Thyroid gland (tissue), 4 donors: ENCODE results near the gene PAEP.
"Not testable (repeated sequence)": the region's sequence is repeated elsewhere in the genome, so short reads cannot be mapped to it uniquely, and the experiment has no call there.

ENCODE experiments used
- POLR2A ChIP-seq, 2 donors: fragments of 450-650 bp; IDR thresholded peaks; one replicate each; pipeline ENCODE4 v1.6.1; 2017; ENCODE audit warnings: antibody characterized with exemption in 2 of 2, mild to moderate bottlenecking in 2 of 2, moderate library complexity in 1 of 2
- TF ChIP-seq, protein P1 (sequence below), 6 experiments: fragments of 200-600 bp in 3 of 6; fragments of 450-650 bp in 3 of 6; sonication (generic) in 3 of 6; IDR thresholded peaks; one replicate each; pipeline ENCODE4 v1.5.1; 2016 to 2019; ENCODE audit warnings: antibody characterized with exemption in 6 of 6, mild to moderate bottlenecking in 2 of 6, inconsistent platforms in 1 of 6, moderate library complexity in 1 of 6

DNA sequence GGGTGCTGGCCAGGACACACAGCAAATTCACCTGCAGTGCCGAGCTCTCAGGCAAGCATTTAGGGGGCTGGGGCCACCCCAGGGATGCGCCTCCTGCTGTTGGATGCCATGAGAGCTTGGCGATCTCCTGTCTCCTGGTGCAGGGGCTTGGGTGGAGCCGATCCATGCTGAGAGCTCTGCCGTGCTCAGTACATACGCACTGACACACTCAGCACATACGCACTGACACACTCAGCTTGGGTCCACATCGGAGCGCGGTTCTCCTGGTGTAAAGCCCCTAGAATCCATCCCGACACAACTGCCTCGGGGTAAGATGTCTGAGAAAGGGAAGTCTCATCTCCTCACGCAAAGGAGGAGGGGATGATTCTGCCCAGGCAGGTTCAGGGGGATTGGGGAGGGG is 25.9 kb upstream of the PAEP start:
- not testable (repeated sequence) for TF ChIP-seq POLR2A (IDR thresholded peaks at IDR 0.05)
- TF ChIP-seq, protein P1, sequence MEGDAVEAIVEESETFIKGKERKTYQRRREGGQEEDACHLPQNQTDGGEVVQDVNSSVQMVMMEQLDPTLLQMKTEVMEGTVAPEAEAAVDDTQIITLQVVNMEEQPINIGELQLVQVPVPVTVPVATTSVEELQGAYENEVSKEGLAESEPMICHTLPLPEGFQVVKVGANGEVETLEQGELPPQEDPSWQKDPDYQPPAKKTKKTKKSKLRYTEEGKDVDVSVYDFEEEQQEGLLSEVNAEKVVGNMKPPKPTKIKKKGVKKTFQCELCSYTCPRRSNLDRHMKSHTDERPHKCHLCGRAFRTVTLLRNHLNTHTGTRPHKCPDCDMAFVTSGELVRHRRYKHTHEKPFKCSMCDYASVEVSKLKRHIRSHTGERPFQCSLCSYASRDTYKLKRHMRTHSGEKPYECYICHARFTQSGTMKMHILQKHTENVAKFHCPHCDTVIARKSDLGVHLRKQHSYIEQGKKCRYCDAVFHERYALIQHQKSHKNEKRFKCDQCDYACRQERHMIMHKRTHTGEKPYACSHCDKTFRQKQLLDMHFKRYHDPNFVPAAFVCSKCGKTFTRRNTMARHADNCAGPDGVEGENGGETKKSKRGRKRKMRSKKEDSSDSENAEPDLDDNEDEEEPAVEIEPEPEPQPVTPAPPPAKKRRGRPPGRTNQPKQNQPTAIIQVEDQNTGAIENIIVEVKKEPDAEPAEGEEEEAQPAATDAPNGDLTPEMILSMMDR (IDR thresholded peaks at IDR 0.05), result not testable (repeated sequence)
